Measurements from ENCODE around the gene ITGB8.

GRCh38 chr7:20299647-20300312, 30.9 kb upstream of the ITGB8 start:
- TF ChIP-seq CTCF (IDR thresholded peaks at IDR 0.05) (no peak), POLR2A (IDR thresholded peaks at IDR 0.05) (no peak), POLR2AphosphoS5 (IDR thresholded peaks at IDR 0.05) (no peak), EP300 (IDR thresholded peaks at IDR 0.05) (no peak)

Measured in suprapubic skin (tissue), 4 donors.